WTC11 (cell line): ENCODE data around the gene FCN3. TPM values are rescaled to one million over a fixed set of nuclear protein-coding genes. Genes with fewer than 3 reads are reported as not detected.
A peak's percentile ranks its signal among the peaks of the same experiment; 100 is the strongest.

Source experiments
- ATAC-seq: fragments of 200-7000 bp; cut with Tn5 transposase; 2 replicates; pipeline ENCODE4 v1.10.0; 2021; ENCODE audit warnings: mild to moderate bottlenecking, moderate library complexity
- CTCF ChIA-PET: fragments of 300-600 bp; sonication (Branson Sonifier 250); formaldehyde crosslinking; loops from one replicate; lab custom pipeline; 2021; ENCODE audit warnings: antibody characterized with exemption; lab: Charles Lee
- POLR2A ChIA-PET: fragments of 350-600 bp; sonication (Branson Sonifier 250); formaldehyde crosslinking; loops from one replicate; lab custom pipeline; 2021; ENCODE audit warnings: antibody characterized with exemption; lab: Charles Lee
- DNase-seq: peaks from one replicate; pipeline ENCODE4 v3.0.0; 2021; ENCODE audit warnings: low spot score
- H3K27ac Mint-ChIP-seq: 2 replicates; pipeline ENCODE4 v1.8.0; 2021; ENCODE audit warnings: mixed read lengths
- H3K27me3 Mint-ChIP-seq: 2 replicates; pipeline ENCODE4 v1.8.0; 2021; ENCODE audit warnings: low read depth, mild to moderate bottlenecking, moderate library complexity, mixed read lengths
- H3K36me3 Mint-ChIP-seq: 2 replicates; pipeline ENCODE4 v1.8.0; 2021; ENCODE audit warnings: mixed read lengths
- H3K4me1 Mint-ChIP-seq: 2 replicates; pipeline ENCODE4 v1.8.0; 2022; ENCODE audit warnings: mixed read lengths
- H3K4me3 Mint-ChIP-seq: 2 replicates; pipeline ENCODE4 v1.8.0; 2021; ENCODE audit warnings: mild to moderate bottlenecking, moderate library complexity, mixed read lengths
- H3K9me3 Mint-ChIP-seq: 2 replicates; pipeline ENCODE4 v1.8.0; 2021; ENCODE audit warnings: mixed read lengths
- AFF4 ChIP-seq: sonication (generic); formaldehyde crosslinking; IDR thresholded peaks from 2 replicates; pipeline ENCODE4 v1.8.1; 2023; ENCODE audit warnings: mild to moderate bottlenecking, missing genetic modification reagents, borderline replicate concordance
- CBFB ChIP-seq: sonication (generic); formaldehyde crosslinking; IDR thresholded peaks from 2 replicates; pipeline ENCODE4 v1.8.1; 2022; ENCODE audit warnings: mild to moderate bottlenecking, low read depth, missing genetic modification reagents
- E2F5 ChIP-seq: sonication (generic); formaldehyde crosslinking; IDR thresholded peaks from 2 replicates; pipeline ENCODE4 v1.8.1; 2022; ENCODE audit warnings: mild to moderate bottlenecking, moderate library complexity, missing genetic modification reagents
- EMX1 ChIP-seq: fragments of 250-450 bp; sonication (Bioruptor Pico); IDR thresholded peaks from 2 replicates; pipeline ENCODE4 v1.8.0; 2021; ENCODE audit warnings: mild to moderate bottlenecking
- FOXP1 ChIP-seq: sonication (generic); formaldehyde crosslinking; IDR thresholded peaks from 2 replicates; pipeline ENCODE4 v1.8.0; 2022; ENCODE audit warnings: missing genetic modification reagents, mild to moderate bottlenecking, moderate library complexity, borderline replicate concordance
- ZNF121 ChIP-seq: sonication (generic); formaldehyde crosslinking; IDR thresholded peaks from 2 replicates; pipeline ENCODE4 v1.8.0; 2023; ENCODE audit warnings: missing genetic modification reagents
- total RNA-seq: library from RNA; stranded (reverse); gene quantifications from 3 replicates; pipeline ENCODE4 v1.2.3, GENCODE V29; 2021
- TF ChIP-seq, protein P1 (sequence below): sonication (generic); formaldehyde crosslinking; IDR thresholded peaks from 2 replicates; pipeline ENCODE4 v1.8.1; 2023; ENCODE audit warnings: mild to moderate bottlenecking, missing genetic modification reagents
- TF ChIP-seq, protein P2 (sequence below): fragments of 250-450 bp; sonication (Bioruptor Pico); IDR thresholded peaks from 2 replicates; pipeline ENCODE4 v2.1.2; 2022; ENCODE audit warnings: mild to moderate bottlenecking, moderate library complexity

The FCN3 gene
- total RNA-seq, 1 experiment from 2014 or later = 0.98 TPM

- H3K4me1 Mint-ChIP-seq = peaks cover 47% of the 10 kb centered on the region
- H3K27me3 Mint-ChIP-seq = no peaks in the 10 kb centered on the region
- ChIA-PET CTCF (interaction anchor here (0.6 to 4.3 kb wide), 15 partner anchors 8 to 1564 kb away, joined by 3 to 67 read pairs (median 4); partner anchors contain the start of genes AHDC1 and WASF2), POLR2A (interaction anchor here (0.8 to 1.1 kb wide), 3 partner anchors 11 to 197 kb away, joined by 3 to 4 read pairs (median 3); partner anchors contain the start of gene AHDC1)
- DNase-seq = no peak
- TF ChIP-seq, protein P1, sequence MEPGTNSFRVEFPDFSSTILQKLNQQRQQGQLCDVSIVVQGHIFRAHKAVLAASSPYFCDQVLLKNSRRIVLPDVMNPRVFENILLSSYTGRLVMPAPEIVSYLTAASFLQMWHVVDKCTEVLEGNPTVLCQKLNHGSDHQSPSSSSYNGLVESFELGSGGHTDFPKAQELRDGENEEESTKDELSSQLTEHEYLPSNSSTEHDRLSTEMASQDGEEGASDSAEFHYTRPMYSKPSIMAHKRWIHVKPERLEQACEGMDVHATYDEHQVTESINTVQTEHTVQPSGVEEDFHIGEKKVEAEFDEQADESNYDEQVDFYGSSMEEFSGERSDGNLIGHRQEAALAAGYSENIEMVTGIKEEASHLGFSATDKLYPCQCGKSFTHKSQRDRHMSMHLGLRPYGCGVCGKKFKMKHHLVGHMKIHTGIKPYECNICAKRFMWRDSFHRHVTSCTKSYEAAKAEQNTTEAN (CRISPR knock-in tag) = no peak
- TF ChIP-seq EMX1 (CRISPR knock-in tag) = no peak
- no peak for TF ChIP-seq ZNF121 (CRISPR knock-in tag)
- no peaks in the 10 kb centered on the region for H3K9me3 Mint-ChIP-seq
- peak overlapping the region; percentile 95 for H3K27ac Mint-ChIP-seq
- H3K36me3 Mint-ChIP-seq = peaks cover 44% of the 10 kb centered on the region
- H3K4me3 Mint-ChIP-seq = peak overlapping the region; percentile 23
- ATAC-seq = peak; percentile 68
Measured at GRCh38 chr1:27418326-27419185, 43.9 kb upstream of the FCN3 start.

DNA sequence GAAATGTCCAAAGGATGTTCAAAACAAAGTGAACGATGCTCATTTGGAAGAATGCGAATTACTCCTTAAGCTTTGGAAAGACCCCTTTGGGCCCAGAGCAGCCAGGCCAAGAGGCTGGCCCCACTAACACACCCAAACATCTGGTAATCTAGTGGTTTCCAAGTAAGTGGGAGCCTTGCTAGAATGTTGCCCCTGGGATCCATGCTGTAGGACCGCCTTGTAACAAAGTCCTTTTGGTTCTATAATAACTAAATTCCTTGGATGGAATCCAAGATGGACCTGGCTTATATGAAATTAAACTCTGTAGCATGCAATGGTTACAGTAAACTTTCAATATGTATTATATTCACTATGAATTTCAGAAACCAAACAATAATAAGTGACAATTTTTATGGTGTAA is 43.1 kb upstream of the FCN3 start:
- H3K9me3 Mint-ChIP-seq = no peaks in the 10 kb centered on the region
- CTCF ChIA-PET = interaction anchor here (1.6 to 4.3 kb wide), 3 partner anchors 12 to 188 kb away, joined by 4 to 67 read pairs (median 9); partner anchors contain the start of gene AHDC1

More for the DNA sequence above, 43.1 kb upstream of the FCN3 start:
- TF ChIP-seq AFF4 (CRISPR knock-in tag) = no peak
- TF ChIP-seq, protein P2, sequence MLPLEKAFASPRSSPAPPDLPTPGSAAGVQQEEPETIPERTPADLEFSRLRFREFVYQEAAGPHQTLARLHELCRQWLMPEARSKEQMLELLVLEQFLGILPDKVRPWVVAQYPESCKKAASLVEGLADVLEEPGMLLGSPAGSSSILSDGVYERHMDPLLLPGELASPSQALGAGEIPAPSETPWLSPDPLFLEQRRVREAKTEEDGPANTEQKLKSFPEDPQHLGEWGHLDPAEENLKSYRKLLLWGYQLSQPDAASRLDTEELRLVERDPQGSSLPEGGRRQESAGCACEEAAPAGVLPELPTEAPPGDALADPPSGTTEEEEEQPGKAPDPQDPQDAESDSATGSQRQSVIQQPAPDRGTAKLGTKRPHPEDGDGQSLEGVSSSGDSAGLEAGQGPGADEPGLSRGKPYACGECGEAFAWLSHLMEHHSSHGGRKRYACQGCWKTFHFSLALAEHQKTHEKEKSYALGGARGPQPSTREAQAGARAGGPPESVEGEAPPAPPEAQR (CRISPR knock-in tag) = no peak
- no peak for TF ChIP-seq FOXP1 (CRISPR knock-in tag)
- TF ChIP-seq E2F5 = no peak
- TF ChIP-seq CBFB = no peak
- no peak overlapping the region for H3K4me3 Mint-ChIP-seq
- POLR2A ChIA-PET = no interaction called here
- peaks cover 52% of the 10 kb centered on the region for H3K36me3 Mint-ChIP-seq
- DNase-seq (no peak), ATAC-seq (no peak)
- H3K27ac Mint-ChIP-seq = peak overlapping the region; percentile 95
- peaks cover 44% of the 10 kb centered on the region for H3K4me1 Mint-ChIP-seq
- H3K27me3 Mint-ChIP-seq = no peaks in the 10 kb centered on the region
